HCT116 (cell line): ENCODE measurements around the gene CNTNAP2.

Source experiments
- EZH2phosphoT487 ChIP-seq: fragments of 200-600 bp; IDR thresholded peaks from 2 replicates; pipeline ENCODE4 v1.6.1; 2018; ENCODE audit warnings: antibody characterized with exemption, borderline replicate concordance
- POLR2A ChIP-seq: IDR thresholded peaks from 2 replicates; pipeline ENCODE4 v1.7.0; 2011; ENCODE audit warnings: borderline replicate concordance; ENCODE audit not compliant: insufficient read depth, insufficient read length; ENCODE audit errors: extremely low read depth
- POLR2AphosphoS5 ChIP-seq: IDR thresholded peaks from 2 replicates; pipeline ENCODE4 v1.6.1; 2011; ENCODE audit warnings: mild to moderate bottlenecking, low read depth, low read length, moderate library complexity
- RAD21 ChIP-seq: IDR thresholded peaks from 2 replicates; pipeline ENCODE4 v1.6.1; 2012; ENCODE audit warnings: low read depth, mild to moderate bottlenecking
- SRF ChIP-seq: IDR thresholded peaks from 2 replicates; pipeline ENCODE4 v1.6.1; 2012; ENCODE audit warnings: low read depth
- TF ChIP-seq, protein P1 (sequence below), 3 experiments: fragments of 200-600 bp in 1 of 3; sonication (generic) in 1 of 3; IDR thresholded peaks in 2 of 3; conservative IDR thresholded peaks in 1 of 3; 2 replicates each; pipeline ENCODE4 v1.5.1; 2012 to 2017; ENCODE audit warnings: low read depth in 2 of 3, low read length in 2 of 3, antibody characterized with exemption in 1 of 3, borderline replicate concordance in 1 of 3, control low read depth in 1 of 3, mild to moderate bottlenecking in 1 of 3, mixed read lengths in 1 of 3, mixed run types in 1 of 3, moderate library complexity in 1 of 3; ENCODE audit not compliant: insufficient read depth in 1 of 3

DNA sequence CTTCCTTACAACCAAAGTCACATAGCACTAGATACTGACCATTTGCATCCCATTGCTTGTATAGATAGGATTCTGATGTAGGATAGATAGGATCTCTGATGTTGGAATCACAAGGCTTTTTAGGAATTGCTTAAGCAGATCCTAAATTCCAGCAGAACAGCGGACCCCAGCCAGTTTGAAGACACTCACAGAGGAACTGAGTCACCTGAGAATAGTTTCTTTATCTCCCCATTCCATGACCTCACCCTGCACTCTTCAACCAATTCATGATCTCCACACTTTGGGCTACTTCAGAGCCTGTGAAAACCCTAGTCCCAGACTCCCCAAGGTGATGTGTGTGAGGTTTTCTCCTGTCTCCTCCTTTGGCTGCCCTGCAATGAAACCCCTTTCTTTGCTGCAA, 179.4 kb downstream of the CNTNAP2 start:
- TF ChIP-seq, protein P1, sequence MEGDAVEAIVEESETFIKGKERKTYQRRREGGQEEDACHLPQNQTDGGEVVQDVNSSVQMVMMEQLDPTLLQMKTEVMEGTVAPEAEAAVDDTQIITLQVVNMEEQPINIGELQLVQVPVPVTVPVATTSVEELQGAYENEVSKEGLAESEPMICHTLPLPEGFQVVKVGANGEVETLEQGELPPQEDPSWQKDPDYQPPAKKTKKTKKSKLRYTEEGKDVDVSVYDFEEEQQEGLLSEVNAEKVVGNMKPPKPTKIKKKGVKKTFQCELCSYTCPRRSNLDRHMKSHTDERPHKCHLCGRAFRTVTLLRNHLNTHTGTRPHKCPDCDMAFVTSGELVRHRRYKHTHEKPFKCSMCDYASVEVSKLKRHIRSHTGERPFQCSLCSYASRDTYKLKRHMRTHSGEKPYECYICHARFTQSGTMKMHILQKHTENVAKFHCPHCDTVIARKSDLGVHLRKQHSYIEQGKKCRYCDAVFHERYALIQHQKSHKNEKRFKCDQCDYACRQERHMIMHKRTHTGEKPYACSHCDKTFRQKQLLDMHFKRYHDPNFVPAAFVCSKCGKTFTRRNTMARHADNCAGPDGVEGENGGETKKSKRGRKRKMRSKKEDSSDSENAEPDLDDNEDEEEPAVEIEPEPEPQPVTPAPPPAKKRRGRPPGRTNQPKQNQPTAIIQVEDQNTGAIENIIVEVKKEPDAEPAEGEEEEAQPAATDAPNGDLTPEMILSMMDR (IDR thresholded peaks at IDR 0.05 in 2 of 3, conservative IDR thresholded peaks at IDR 0.05 in 1 of 3; ENCODE audit: borderline replicate concordance in 1 of 3, insufficient read depth in 1 of 3, low read depth in 2 of 3, low read length in 2 of 3), result no peak
- TF ChIP-seq POLR2A (no peak), EZH2phosphoT487 (no peak), POLR2AphosphoS5 (no peak), SRF (no peak), RAD21 (no peak)
